Suprapubic skin (tissue), 4 donors: ENCODE results near the gene GAPT. TPM values are rescaled to one million over a fixed set of nuclear protein-coding genes. Genes with fewer than 3 reads are reported as not detected.
"Not testable (repeated sequence)": the region's sequence is repeated elsewhere in the genome, so short reads cannot be mapped to it uniquely, and the experiment has no call there.

Source experiments
- DNase-seq, 2 donors: peaks; one replicate each; pipeline ENCODE4 v3.0.0-alpha.2; 2019; ENCODE audit warnings: low spot score in 2 of 2
- H3K27ac ChIP-seq: fragments of 200-600 bp; sonication (generic); one replicate; pipeline ENCODE4 v1.5.1; 2019
- H3K27me3 ChIP-seq: fragments of 200-600 bp; sonication (generic); one replicate; pipeline ENCODE4 v1.5.1; 2019
- H3K36me3 ChIP-seq: fragments of 200-600 bp; sonication (generic); one replicate; pipeline ENCODE4 v1.5.1; 2019
- H3K4me1 ChIP-seq: fragments of 200-600 bp; sonication (generic); one replicate; pipeline ENCODE4 v1.5.1; 2019
- H3K4me3 ChIP-seq: fragments of 200-600 bp; sonication (generic); one replicate; pipeline ENCODE4 v1.5.1; 2019; ENCODE audit warnings: mild to moderate bottlenecking
- H3K9me3 ChIP-seq: fragments of 200-600 bp; sonication (generic); one replicate; pipeline ENCODE4 v1.5.1; 2019
- CTCF ChIP-seq, 2 donors: fragments of 200-600 bp in 1 of 2; fragments of 450-650 bp in 1 of 2; sonication (generic) in 1 of 2; IDR thresholded peaks; one replicate each; pipeline ENCODE4 v1.5.1; 2016 to 2019; ENCODE audit warnings: antibody characterized with exemption in 2 of 2, mild to moderate bottlenecking in 1 of 2, moderate library complexity in 1 of 2
- EP300 ChIP-seq: sonication (generic); formaldehyde crosslinking; IDR thresholded peaks from one replicate; pipeline ENCODE4 v1.6.1; 2017; ENCODE audit warnings: antibody characterized with exemption
- POLR2A ChIP-seq, 2 donors: fragments of 450-650 bp; IDR thresholded peaks; one replicate each; pipeline ENCODE4 v1.6.1; 2017; ENCODE audit warnings: antibody characterized with exemption in 2 of 2, mild to moderate bottlenecking in 2 of 2, moderate library complexity in 2 of 2
- POLR2AphosphoS5 ChIP-seq, 3 donors: sonication (generic); formaldehyde crosslinking; IDR thresholded peaks; one replicate each; pipeline ENCODE4 v1.6.1; 2017; ENCODE audit warnings: antibody characterized with exemption in 3 of 3
- WGBS: methylation state at CpG from one replicate; pipeline ENCODE4 v1.1.5; 2018; 5-methylcytosine and 5-hydroxymethylcytosine counted together
- total RNA-seq, 4 donors: library from RNA; depleted of rRNA; stranded (reverse); fragments of >200 nt; gene quantifications; one replicate each; pipeline ENCODE4 v1.1.0, GENCODE V29; 2016

The GAPT gene
- total RNA-seq, 4 donors from 2014 or later, result 0.42 to 1.4 TPM; not detected in 2

GRCh38 chr5:58507715-58508114 lies 16.5 kb downstream of the GAPT start:
- no peak for DNase-seq

DNA sequence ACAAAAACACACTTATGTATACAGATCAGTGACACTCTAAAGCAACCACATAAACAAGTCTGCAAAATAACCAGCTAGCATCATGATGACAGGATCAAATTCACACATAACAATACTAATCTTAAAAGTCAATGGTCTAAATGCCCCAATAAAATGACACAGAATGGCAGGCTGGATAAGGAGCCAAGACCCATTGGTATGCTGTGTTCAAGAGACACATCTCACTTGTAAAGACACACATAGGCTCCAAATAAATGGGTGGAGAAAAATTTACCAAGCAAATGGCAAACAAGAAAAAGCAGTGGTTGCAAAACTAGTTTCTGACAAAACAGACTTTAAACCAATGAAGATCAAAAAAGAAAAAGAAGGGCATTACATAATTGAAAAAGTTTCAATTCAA lies 26.0 kb downstream of the GAPT start:
- Histone ChIP-seq H3K36me3 (no peaks in the 10 kb centered on the region), H3K27ac (no peak overlapping the region), H3K9me3 (peaks cover 26% of the 10 kb centered on the region), H3K4me1 (no peaks in the 10 kb centered on the region), H3K27me3 (no peaks in the 10 kb centered on the region), H3K4me3 (no peak overlapping the region)
- DNase-seq, result no peak
- no peak for TF ChIP-seq POLR2AphosphoS5 (IDR thresholded peaks at IDR 0.05)
- no peak for TF ChIP-seq EP300
- no peak for TF ChIP-seq CTCF (IDR thresholded peaks at IDR 0.05)
- TF ChIP-seq POLR2A (IDR thresholded peaks at IDR 0.05), result no peak

More at GRCh38 chr5:58507715-58508114, 16.5 kb downstream of the GAPT start:
- WGBS, result 56% methylated on average over 4 of the region's 4 CpGs
- Histone ChIP-seq H3K27ac (no peak overlapping the region), H3K4me3 (no peak overlapping the region), H3K36me3 (no peaks in the 10 kb centered on the region), H3K4me1 (no peaks in the 10 kb centered on the region), H3K27me3 (no peaks in the 10 kb centered on the region), H3K9me3 (peaks cover 2% of the 10 kb centered on the region)
- TF ChIP-seq CTCF (IDR thresholded peaks at IDR 0.05) (no peak), POLR2AphosphoS5 (IDR thresholded peaks at IDR 0.05) (no peak), POLR2A (IDR thresholded peaks at IDR 0.05) (no peak), EP300 (no peak)

DNA sequence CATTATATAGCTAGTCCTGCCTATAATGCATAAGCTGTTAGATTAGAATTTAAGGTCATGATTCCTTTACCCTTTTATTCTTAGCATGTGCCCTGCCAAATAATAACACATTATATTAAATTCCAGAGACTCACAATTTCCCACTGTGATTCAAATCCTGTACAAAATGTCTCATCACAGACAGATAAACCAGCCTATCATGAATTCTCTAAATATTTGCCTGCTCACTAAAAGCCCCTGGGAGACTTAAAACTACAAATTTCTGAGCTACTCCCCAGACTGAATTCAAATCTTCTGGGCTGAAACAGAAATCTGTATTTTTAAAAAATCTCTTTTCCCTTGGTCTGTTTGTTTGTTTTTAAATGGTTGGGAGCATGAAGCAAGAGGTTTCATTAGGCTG lies 32.7 kb downstream of the GAPT start:
- no peak for DNase-seq
- no peaks in the 10 kb centered on the region for H3K4me1 ChIP-seq
- no peak overlapping the region for H3K4me3 ChIP-seq
- H3K36me3 ChIP-seq, result no peaks in the 10 kb centered on the region
- H3K27ac ChIP-seq, result peak overlapping the region; percentile 27
- no peaks in the 10 kb centered on the region for H3K9me3 ChIP-seq
- H3K27me3 ChIP-seq, result no peaks in the 10 kb centered on the region
- TF ChIP-seq POLR2AphosphoS5 (IDR thresholded peaks at IDR 0.05), result no peak
- TF ChIP-seq POLR2A (IDR thresholded peaks at IDR 0.05), result no peak
- no peak for TF ChIP-seq EP300
- no peak for TF ChIP-seq CTCF (IDR thresholded peaks at IDR 0.05)

DNA sequence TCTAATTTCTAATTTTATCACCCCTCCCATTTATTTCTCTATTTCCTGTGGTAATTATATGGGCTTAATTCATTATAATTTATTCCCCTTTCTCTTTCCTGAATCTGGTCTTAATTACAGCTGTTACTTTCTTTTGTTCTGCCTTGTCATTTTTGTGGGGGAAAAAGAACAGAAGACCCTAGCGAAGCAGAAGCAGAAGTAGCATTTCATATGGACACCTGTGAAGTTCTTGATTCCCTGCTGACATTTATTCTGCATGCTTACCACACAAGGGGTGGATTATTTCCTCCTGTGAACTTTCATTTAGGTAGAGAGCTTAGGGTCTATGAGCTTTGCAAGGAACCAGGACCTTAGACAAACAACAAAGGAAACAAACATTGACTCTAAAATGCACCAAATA lies 33.3 kb downstream of the GAPT start:
- DNase-seq, result no peak
- no peaks in the 10 kb centered on the region for H3K27me3 ChIP-seq
- no peaks in the 10 kb centered on the region for H3K36me3 ChIP-seq
- 61% methylated on average over 1 of the region's 1 CpG for WGBS
- no peak for TF ChIP-seq CTCF (IDR thresholded peaks at IDR 0.05)
- H3K4me3 ChIP-seq, result no peak overlapping the region
- H3K4me1 ChIP-seq, result no peaks in the 10 kb centered on the region
- H3K27ac ChIP-seq, result peak overlapping the region; percentile 27
- no peaks in the 10 kb centered on the region for H3K9me3 ChIP-seq

DNA sequence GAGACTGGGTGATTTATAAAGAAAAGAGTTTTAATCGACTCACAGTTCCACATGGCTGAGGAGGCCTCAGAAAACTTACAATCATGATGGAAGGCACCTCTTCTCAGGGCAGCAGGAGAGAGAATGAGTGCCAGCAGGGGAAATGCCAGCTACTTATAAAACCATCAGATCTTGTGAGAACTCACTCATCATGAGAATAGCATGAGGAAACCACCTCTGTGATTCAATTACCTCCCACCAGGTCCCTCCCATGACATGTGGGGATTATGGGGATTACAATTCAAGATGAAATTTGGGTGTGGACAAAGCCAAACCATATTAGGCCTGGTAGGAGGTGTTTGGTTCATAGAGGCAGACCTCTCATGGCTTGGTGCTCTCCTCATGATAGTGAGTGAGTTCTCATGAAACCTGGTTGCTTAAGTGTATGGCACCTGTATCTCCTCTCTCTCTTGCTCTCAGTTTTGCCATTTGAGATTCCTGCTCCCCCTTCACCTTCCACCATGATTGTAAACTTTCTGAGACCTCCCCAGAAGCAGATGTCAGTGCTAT lies 39.8 kb downstream of the GAPT start:
- 100% methylated on average over 1 of the region's 1 CpG for WGBS
- H3K4me3 ChIP-seq, result no peak overlapping the region
- no peaks in the 10 kb centered on the region for H3K36me3 ChIP-seq
- H3K27me3 ChIP-seq, result no peaks in the 10 kb centered on the region
- TF ChIP-seq POLR2A (IDR thresholded peaks at IDR 0.05), result no peak
- TF ChIP-seq CTCF (IDR thresholded peaks at IDR 0.05), result no peak
- no peak for TF ChIP-seq EP300
- no peak for TF ChIP-seq POLR2AphosphoS5 (IDR thresholded peaks at IDR 0.05)
- no peak for DNase-seq
- no peaks in the 10 kb centered on the region for H3K4me1 ChIP-seq
- no peaks in the 10 kb centered on the region for H3K9me3 ChIP-seq
- no peak overlapping the region for H3K27ac ChIP-seq

GRCh38 chr5:58541935-58542334 lies 50.7 kb downstream of the GAPT start:
- not testable (repeated sequence) for H3K4me1 ChIP-seq, H3K9me3 ChIP-seq, H3K4me3 ChIP-seq, H3K36me3 ChIP-seq, DNase-seq, H3K27ac ChIP-seq, H3K27me3 ChIP-seq
- 95% methylated on average over 7 of the region's 9 CpGs for WGBS
